ENCODE data around the gene LRRC10B.

Gene LRRC10B

GRCh38 chr11:61531044-61531443 is 22.5 kb downstream of the LRRC10B start:
- no peak for DNase-seq (ENCODE audit: low spot score)

GRCh38 chr11:61532134-61533038 is 23.8 kb downstream of the LRRC10B start:
- DNase-seq (ENCODE audit: low spot score): peak; percentile 34

GRCh38 chr11:61533039-61533375 is 24.5 kb downstream of the LRRC10B start:
- no peak for DNase-seq (ENCODE audit: low spot score)

- DNase-seq (ENCODE audit: low spot score): no peak
Observed at GRCh38 chr11:61533401-61533800, 24.9 kb downstream of the LRRC10B start.

GRCh38 chr11:61534025-61534932 is 25.7 kb downstream of the LRRC10B start:
- no peak for DNase-seq (ENCODE audit: low spot score)

GRCh38 chr11:61534933-61535839 is 26.6 kb downstream of the LRRC10B start:
- no peak for DNase-seq (ENCODE audit: low spot score)

- DNase-seq (ENCODE audit: low spot score): no peak
Observed at GRCh38 chr11:61535998-61536675, 27.6 kb downstream of the LRRC10B start.

- no peak for DNase-seq (ENCODE audit: low spot score)
Observed at GRCh38 chr11:61536676-61537270, 28.2 kb downstream of the LRRC10B start.

- no peak for DNase-seq (ENCODE audit: low spot score)
Observed at GRCh38 chr11:61537326-61537725, 28.8 kb downstream of the LRRC10B start.

GRCh38 chr11:61538636-61538961 is 30.1 kb downstream of the LRRC10B start:
- no peak for DNase-seq (ENCODE audit: low spot score)

GRCh38 chr11:61539006-61539405 is 30.5 kb downstream of the LRRC10B start:
- no peak for DNase-seq (ENCODE audit: low spot score)

- no peak for DNase-seq (ENCODE audit: low spot score)
Observed at GRCh38 chr11:61539831-61540357, 31.3 kb downstream of the LRRC10B start.

GRCh38 chr11:61540528-61540927 is 32.0 kb downstream of the LRRC10B start:
- no peak for DNase-seq (ENCODE audit: low spot score)

- no peak for DNase-seq (ENCODE audit: low spot score)
Observed at GRCh38 chr11:61541598-61541997, 33.0 kb downstream of the LRRC10B start.

- no peak for DNase-seq (ENCODE audit: low spot score)
Observed at GRCh38 chr11:61542024-61542461, 33.5 kb downstream of the LRRC10B start.

GRCh38 chr11:61542705-61543104 is 34.2 kb downstream of the LRRC10B start:
- no peak for DNase-seq (ENCODE audit: low spot score)

- no peak for DNase-seq (ENCODE audit: low spot score)
Observed at GRCh38 chr11:61543606-61544306, 35.2 kb downstream of the LRRC10B start.

GRCh38 chr11:61544466-61544865 is 35.9 kb downstream of the LRRC10B start:
- DNase-seq (ENCODE audit: low spot score): no peak

GRCh38 chr11:61545341-61545740 is 36.8 kb downstream of the LRRC10B start:
- no peak for DNase-seq (ENCODE audit: low spot score)

- no peak for DNase-seq (ENCODE audit: low spot score)
Observed at GRCh38 chr11:61545921-61546320, 37.4 kb downstream of the LRRC10B start.
